ENCODE results near the gene SCARB1. TPM values are rescaled to one million over a fixed set of nuclear protein-coding genes. Genes with fewer than 3 reads are reported as not detected.
A peak's percentile ranks its signal among the peaks of the same experiment; 100 is the strongest.

Gene SCARB1
- total RNA-seq, 2 donors from 2014 or later: 15.3 to 23.6 TPM

DNA sequence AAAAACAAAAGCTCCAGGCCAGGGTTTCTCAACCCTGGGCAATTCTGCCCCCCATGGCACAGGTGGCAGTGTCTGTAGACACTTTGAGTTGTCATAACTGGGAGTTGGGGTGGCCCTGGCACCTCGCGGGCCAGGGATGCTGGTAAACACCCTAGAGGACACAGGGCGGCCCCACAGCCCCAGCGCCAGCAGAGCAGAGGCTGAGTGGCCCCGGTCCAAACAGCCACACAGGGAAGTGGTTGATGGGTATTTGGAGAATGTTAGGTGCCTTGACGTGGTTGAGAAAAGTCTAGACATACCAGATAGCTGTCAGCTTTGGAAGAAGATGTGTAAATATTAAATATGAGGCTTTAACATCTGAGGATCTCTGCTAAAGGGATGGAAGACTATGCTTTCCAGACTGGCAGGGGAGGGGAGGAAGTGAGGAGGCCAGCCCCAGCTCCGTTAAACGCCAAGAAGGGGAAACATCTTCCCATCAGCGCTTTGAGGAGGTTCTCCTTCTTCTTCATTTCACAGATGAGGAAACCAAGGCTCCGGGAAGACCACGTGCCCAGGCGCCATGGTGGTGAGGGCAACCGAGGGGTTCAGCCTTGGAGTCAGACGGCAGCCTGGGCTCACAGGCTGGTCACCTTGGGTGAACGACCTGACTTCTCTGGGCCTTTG lies 103.7 kb downstream of the SCARB1 start:
- H3K27ac Mint-ChIP-seq: no peak overlapping the region
- H3K9me3 Mint-ChIP-seq: peaks cover 6 to 24% of the 10 kb centered on the region in 2 donors
- DNase-seq (ENCODE audit: low spot score in 2 of 2) (no peak), ATAC-seq (no peak)
- H3K36me3 Mint-ChIP-seq: peaks cover 9 to 35% of the 10 kb centered on the region in 2 donors

DNA sequence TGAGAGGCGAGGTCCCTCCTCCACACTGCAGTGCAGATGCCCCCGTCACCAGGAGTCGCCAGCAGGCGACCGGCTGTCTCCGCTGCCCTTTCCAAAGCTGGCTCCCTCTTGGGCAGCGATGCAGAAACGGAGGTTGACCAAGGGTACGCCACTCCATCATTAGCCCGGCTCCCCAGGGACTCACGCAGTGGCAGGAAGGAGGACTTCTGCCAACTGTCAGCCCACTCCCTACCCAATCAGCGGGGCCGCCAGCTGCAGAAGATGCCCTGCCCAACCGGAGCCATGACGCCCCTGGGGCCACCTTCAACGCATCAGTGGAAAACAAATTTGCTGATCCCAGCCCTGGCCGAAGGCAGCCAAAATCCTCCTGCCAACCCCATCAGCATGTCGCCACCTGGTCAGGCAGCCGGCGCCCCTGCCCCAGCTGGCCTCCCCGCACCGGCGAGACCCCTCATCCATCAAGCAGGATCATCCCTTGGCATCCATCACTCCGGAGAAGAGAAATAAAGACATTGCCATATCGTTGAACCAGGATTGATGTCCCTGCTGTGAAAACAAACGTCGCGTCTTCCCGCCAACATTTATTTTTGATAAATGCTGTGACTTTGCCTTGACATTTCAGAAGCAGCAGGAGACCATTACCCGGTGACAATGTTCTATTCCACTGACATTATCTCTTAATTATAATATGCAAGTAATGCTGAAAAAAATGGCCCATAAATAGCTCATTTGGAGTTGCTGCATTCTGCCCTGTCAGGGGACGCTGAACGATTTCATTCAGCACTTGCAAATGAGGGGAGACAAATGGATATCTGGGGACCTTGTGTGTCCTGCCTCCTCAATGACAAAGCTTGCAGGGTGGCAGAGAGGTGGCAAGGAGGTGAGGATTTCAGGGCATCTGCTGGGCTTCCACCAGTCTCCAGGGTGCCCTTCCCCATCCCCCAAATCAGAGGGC lies 105.1 kb downstream of the SCARB1 start:
- peaks cover 0 to 22% of the 10 kb centered on the region in 2 donors for H3K9me3 Mint-ChIP-seq
- peaks cover 0 to 36% of the 10 kb centered on the region in 2 donors for H3K36me3 Mint-ChIP-seq
- H3K27ac Mint-ChIP-seq: no peak overlapping the region
- no peak for DNase-seq (ENCODE audit: low spot score in 2 of 2)
- ATAC-seq: no peak

DNA sequence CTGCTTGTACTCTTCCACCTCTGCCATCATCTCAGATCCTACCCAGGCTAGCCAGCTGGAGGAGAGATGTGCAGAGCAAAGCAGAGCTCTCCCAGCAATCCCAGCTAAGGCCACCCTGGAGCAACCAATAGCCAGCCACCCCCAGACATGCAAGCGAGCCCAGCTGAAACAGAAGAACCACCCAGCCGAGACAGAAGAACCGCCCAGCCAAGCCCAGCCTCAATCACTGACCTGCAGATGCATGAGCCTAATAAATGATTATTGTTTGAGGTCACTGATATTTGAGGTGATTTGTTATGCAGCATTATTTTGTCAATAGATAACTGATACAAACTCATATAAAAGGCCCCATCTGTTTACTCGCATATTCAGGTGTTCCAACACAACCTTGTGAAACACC lies 106.3 kb downstream of the SCARB1 start:
- DNase-seq (ENCODE audit: low spot score in 2 of 2) (no peak), ATAC-seq (no peak)
- Mint-ChIP-seq H3K9me3 (peaks cover 0 to 26% of the 10 kb centered on the region in 2 donors), H3K36me3 (peaks cover 0 to 42% of the 10 kb centered on the region in 2 donors), H3K27ac (no peak overlapping the region)

DNA sequence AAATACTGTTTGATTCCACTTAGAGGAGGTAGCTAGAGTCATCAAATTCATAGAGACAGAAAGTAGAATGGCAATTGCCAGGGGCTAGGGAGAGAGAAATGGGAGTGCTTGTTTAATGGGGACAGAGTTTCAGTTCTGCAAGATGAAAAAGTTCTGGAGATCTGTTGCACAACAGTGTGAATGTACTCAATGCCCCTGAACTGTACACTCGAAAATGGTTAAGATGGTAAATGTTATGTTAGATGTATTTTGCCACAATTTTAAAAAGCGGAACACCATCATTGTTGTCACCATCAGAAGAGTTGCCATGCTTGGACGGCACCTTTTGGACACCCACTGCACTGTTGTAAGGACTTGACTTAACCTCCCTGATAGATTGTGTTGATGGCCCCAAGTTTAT lies 106.9 kb downstream of the SCARB1 start:
- Mint-ChIP-seq H3K36me3 (peaks cover 0 to 40% of the 10 kb centered on the region in 2 donors), H3K9me3 (peaks cover 0 to 25% of the 10 kb centered on the region in 2 donors), H3K27ac (no peak overlapping the region)
- DNase-seq (ENCODE audit: low spot score in 2 of 2) (no peak), ATAC-seq (no peak)

DNA sequence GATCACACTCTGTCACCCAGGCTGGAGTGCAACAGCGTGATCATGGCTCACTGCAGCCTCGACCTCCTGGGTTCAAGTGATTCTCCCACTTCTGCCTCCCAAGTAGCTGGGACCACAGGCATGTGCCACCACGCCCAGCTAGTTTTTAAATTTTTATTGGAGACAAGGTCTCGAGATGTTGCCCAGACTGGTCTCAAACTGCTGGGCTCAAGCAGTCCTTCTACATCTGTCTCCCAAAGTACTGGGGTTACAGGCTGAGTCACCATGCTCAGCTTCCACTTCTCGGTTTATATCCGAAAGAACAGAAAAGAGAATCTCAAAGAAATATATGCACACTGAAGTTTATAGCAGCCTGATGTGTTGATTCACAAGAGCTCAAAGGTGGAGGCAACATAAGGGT lies 107.5 kb downstream of the SCARB1 start:
- ATAC-seq (no peak), DNase-seq (ENCODE audit: low spot score in 2 of 2) (no peak)
- Mint-ChIP-seq H3K27ac (no peak overlapping the region), H3K9me3 (peaks cover 0 to 25% of the 10 kb centered on the region in 2 donors), H3K36me3 (peaks cover 0 to 40% of the 10 kb centered on the region in 2 donors)

DNA sequence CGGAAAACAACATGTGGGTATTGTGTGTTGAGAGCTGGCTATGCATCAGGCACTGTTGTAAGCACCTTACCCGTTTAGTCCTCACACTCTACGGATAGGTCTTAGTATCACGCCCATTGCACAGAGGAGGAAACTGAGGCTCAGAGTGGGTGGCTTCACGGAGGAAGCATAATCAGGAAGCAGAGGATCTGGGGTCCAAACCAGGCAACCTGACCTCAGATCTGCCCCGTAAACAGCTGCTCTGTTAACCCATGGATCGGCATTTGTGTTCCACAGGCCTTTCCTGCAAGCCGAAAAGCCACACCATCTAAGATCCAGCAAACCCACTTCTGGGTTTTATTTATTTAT lies 107.9 kb downstream of the SCARB1 start:
- H3K36me3 Mint-ChIP-seq: peaks cover 0 to 40% of the 10 kb centered on the region in 2 donors
- no peak for DNase-seq (ENCODE audit: low spot score in 2 of 2)
- no peak overlapping the region for H3K27ac Mint-ChIP-seq
- ATAC-seq: peak in 1 of 2 donors; percentile 18
- peaks cover 0 to 25% of the 10 kb centered on the region in 2 donors for H3K9me3 Mint-ChIP-seq

DNA sequence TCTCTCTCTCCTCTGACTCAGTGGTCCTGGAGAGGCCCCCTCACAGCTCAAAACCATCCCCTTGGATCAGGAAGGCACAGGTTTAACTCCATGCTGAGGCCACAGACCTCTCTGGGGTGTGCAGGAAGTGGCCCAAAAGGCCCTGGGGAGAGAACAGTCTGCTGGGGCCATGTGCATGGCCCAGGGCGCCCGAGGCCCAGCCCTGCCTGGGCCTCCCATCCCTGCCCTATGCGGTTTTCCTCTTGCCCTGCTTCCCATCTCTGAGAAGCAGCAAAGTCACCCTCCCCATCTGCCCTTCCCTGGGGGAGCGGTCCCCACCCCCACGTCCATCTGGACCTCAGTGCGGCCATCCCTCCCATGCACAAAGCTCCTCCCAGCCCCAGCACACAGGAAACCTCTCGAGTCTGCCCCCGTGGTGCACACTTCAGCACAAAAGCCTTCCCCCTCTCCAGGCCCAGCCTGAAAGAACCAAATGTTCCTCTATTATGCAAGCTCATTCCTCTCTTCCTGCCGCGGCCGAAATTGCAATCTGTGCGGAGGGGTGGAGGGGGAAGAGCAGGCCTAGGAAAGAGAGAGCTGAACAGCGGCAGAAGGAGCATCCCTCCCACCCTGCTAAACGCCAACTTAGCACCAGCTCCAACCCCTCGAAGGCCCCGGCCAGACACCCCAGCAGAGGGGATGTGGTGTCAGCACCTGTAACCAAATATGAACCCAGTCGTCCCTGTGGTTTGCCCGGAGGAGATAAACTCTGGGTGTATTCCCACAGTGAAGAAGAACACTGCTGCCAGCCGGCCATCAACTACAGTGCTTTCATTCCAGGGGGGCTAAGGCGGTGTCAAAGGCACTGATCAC lies 108.5 kb downstream of the SCARB1 start:
- Mint-ChIP-seq H3K9me3 (peaks cover 0 to 25% of the 10 kb centered on the region in 2 donors), H3K36me3 (peaks cover 0 to 40% of the 10 kb centered on the region in 2 donors), H3K27ac (no peak overlapping the region)
- DNase-seq (ENCODE audit: low spot score in 2 of 2): no peak
- peak in 1 of 2 donors; percentile 18 for ATAC-seq

DNA sequence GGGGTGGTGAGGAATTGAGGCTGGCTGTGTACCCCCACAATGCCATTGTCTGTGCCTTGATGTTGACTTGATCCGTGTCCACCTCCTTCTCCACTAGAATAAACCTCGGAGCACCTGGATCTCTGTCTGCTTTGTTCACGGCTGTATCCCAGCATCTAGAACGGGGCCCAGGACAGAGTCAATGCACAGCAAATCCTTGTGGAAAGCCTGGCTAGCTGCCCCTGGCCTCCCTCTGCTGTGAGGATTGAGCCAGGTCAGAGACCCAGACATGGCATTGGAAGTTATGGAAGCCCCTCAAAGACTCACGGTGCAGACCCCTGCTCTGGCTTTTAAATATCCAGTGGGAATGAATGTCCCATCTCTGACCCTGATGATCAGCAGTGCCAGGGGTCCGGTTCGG lies 109.2 kb downstream of the SCARB1 start:
- peaks cover 0 to 25% of the 10 kb centered on the region in 2 donors for H3K9me3 Mint-ChIP-seq
- no peak for ATAC-seq
- H3K36me3 Mint-ChIP-seq: peaks cover 0 to 40% of the 10 kb centered on the region in 2 donors
- H3K27ac Mint-ChIP-seq: no peak overlapping the region
- DNase-seq (ENCODE audit: low spot score in 2 of 2): no peak

DNA sequence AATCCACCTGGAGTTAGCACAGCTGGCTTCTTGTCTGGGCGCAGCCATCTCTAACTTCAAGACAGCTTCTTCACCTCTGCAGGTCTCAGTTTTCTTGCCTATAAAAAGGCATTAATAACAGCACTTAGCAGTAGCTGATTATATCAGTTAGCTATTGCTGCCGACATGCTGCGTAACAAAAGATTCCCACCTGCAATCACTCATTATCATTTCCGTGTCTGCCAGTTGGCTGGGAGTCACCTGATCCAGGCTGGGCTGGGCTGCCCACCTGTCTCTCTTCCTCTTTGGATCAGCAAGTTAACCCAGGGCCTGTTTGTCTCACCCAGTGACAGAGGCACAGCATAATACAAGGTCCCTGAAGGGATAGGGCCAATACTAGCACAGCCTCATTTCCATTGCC lies 109.7 kb downstream of the SCARB1 start:
- no peak for ATAC-seq
- DNase-seq (ENCODE audit: low spot score in 2 of 2): no peak
- H3K27ac Mint-ChIP-seq: no peak overlapping the region
- peaks cover 0 to 40% of the 10 kb centered on the region in 2 donors for H3K36me3 Mint-ChIP-seq
- H3K9me3 Mint-ChIP-seq: peaks cover 0 to 25% of the 10 kb centered on the region in 2 donors

DNA sequence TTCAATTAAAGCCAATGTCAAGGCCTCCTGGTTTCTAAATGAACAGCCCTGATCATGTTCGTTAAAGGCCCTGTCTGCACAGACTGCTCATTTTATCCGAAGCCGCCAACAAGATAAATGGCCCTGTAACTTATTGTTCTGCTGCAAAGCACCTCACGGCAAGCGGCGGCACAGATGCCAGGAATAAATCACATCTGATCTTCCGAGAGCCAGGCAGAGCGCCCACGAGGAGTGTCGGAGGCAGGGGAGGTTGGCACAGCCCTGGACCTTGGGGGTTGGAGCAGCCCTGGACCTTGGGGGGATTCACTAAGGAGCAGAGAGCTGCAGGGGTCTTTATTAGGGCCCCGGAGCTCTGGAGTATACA lies 110.5 kb downstream of the SCARB1 start:
- DNase-seq (ENCODE audit: low spot score in 2 of 2) (no peak), ATAC-seq (no peak)
- Mint-ChIP-seq H3K9me3 (peaks cover 0 to 25% of the 10 kb centered on the region in 2 donors), H3K27ac (no peak overlapping the region), H3K36me3 (peaks cover 0 to 40% of the 10 kb centered on the region in 2 donors)

DNA sequence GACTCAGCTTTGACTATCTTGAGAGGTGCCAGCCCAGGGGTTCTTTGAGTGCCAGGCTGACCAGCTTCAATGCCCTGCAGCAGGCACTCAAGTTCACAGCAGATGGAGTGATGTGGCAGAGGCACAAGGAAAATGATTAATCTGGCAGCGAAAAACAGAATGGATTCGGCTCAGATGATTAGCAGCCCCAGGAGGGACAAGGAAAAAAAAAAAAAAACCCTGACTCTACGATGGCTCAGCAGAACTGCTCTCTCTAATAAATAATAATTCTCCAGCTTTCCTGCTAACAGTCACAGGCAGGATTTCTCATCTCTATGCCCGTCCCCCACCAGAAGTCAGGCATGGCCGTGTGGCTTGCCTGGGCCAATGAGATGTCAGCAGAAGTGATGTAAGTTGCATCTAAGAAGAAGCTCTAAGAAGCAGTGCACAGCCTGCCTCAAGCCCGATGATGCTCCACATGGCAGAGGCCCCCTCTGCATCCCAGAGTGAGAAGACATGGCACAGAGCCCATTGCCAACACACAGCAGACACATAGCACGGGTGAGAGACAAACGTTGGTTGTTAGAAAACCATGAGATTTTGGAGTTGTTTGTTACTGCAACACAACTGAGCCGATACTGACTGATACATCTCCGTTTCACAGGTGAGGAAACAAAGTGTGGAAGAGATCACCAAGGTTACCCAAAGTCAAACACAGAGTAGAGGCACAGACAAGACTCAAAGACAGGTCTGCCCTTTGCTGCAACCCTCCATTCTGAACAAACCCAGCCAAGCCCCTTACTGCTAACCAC lies 111.0 kb downstream of the SCARB1 start:
- H3K27ac Mint-ChIP-seq: no peak overlapping the region
- H3K36me3 Mint-ChIP-seq: peaks cover 0 to 37% of the 10 kb centered on the region in 2 donors
- peaks cover 0 to 22% of the 10 kb centered on the region in 2 donors for H3K9me3 Mint-ChIP-seq
- ATAC-seq: no peak
- no peak for DNase-seq (ENCODE audit: low spot score in 2 of 2)

DNA sequence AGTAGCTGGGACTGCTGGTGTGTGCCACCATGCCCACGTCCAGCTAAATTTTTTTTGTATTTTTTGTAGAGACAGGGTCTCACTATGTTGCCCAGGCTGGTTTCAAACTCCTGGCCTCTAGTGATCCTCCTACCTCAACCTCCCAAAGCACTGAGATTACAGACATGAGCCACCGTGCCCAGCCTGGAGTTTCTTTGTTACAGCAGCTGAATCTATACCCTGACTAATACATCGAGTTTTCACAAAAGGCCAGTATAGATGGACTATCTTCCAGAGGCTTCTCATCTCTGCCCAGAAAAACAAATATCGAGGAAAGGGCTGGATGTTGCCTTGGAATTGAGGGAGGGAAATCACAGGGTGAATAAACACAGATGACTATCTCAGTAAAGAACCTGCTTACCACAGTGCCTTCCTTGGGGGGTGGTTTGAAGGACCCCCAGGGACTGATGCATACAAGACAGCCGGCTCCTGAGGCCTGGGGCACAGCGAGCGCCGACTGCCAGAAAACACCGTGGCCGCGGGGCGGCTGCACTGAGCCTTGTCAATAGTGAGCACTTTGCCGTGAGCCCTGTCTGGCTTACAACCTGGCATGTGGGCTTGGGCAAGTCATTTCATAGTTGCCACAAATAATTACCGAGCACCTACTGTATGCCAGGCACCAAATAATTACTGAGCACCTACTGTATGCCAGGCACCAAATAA lies 111.9 kb downstream of the SCARB1 start:
- Mint-ChIP-seq H3K27ac (no peak overlapping the region), H3K9me3 (peaks cover 0 to 15% of the 10 kb centered on the region in 2 donors), H3K36me3 (peaks cover 0 to 28% of the 10 kb centered on the region in 2 donors)
- no peak for DNase-seq (ENCODE audit: low spot score in 2 of 2)
- ATAC-seq: no peak

DNA sequence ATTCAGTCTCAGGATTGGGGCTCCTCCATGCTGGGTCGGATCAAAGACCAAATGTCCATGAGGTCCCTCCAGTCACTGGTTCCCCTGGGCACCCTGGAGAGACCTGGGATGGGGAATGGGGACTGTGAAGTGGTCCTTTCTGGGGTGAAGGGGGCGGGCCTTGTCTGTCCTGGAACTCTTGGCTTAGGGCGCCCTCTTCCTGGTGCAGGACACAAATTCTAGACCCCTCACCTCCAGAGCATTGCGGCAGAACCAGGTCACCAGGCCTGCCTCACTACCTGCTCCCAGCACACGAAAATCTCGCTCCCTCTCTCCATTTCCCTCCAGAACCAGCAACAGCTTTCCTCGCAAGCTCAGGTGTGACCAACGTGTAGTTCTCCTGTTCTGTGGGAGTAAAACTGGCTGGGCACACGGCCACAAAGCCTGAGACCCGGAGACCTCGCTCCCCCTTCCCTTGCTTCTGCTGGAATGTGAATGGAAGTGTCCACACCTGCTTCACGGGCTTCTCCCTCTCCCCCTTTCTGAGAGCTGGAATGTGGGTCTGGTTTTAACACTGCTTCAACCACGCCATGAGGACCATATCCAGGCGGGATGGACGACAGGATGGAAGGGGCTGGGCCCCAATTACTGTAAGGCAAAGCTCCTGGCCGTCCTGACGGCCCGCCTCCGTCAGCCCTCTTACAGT lies 112.7 kb downstream of the SCARB1 start:
- DNase-seq (ENCODE audit: low spot score in 2 of 2): no peak
- H3K36me3 Mint-ChIP-seq: peaks cover 0 to 21% of the 10 kb centered on the region in 2 donors
- ATAC-seq: no peak
- H3K27ac Mint-ChIP-seq: no peak overlapping the region
- peaks cover 0 to 10% of the 10 kb centered on the region in 2 donors for H3K9me3 Mint-ChIP-seq

DNA sequence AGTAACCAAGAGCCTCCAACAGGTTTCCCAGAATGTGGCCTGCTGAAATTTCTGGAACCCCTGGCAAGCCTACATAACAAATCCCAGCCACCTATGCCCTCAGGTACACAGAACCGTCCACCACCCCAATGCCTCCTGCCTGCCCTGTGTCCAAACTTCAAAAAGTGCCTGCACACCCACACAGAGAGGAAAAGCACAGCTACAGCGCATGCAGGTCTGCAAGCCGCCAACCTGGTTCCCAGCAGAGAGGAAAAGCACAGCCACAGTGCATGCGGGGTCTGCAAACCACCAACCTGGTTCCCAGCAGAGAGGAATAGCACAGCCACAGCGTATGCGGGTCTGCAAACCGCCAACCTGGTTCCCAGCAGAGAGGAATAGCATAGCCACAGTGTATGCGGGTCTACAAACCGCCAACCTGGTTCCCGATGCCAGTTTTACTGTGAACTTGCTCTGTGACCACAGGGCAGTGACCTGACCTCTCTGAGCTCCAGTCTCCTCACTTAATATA lies 113.5 kb downstream of the SCARB1 start:
- ATAC-seq (no peak), DNase-seq (ENCODE audit: low spot score in 2 of 2) (no peak)
- Mint-ChIP-seq H3K36me3 (peaks cover 0 to 21% of the 10 kb centered on the region in 2 donors), H3K9me3 (peaks cover 0 to 10% of the 10 kb centered on the region in 2 donors), H3K27ac (no peak overlapping the region)

DNA sequence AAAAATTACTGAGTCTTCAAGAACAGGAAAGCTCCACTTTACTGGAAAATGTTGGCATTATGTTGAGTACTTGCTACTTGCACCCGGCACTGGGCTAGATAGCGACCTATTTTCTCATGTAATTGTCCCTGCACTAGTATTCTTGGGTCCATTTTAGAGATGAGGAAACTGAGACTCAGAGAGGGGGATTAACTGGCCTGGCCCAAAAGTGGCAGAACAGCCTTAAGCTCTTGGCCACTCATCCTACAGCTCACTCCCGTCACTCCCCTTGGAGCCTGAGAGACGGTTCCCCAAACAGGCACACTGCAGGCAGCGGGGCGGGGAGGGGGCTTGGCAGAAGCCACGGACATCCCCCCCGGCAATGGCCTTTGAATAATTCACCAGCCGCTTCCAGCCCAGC lies 113.9 kb downstream of the SCARB1 start:
- Mint-ChIP-seq H3K27ac (no peak overlapping the region), H3K36me3 (peaks cover 0 to 21% of the 10 kb centered on the region in 2 donors), H3K9me3 (peaks cover 0 to 10% of the 10 kb centered on the region in 2 donors)
- DNase-seq (ENCODE audit: low spot score in 2 of 2) (no peak), ATAC-seq (no peak)

All from activated naive CD4-positive, alpha-beta T cell treated with anti-CD3 and anti-CD28 coated beads, Interleukin-2, amount 50 U/mL, for 72 hours (primary cell).